ENCODE measurements around the gene BSCL2.
"Not testable (repeated sequence)": the region's sequence is repeated elsewhere in the genome, so short reads cannot be mapped to it uniquely, and the experiment has no call there.

The BSCL2 gene

GRCh38 chr11:62677714-62678113, 29.5 kb downstream of the BSCL2 start:
- Histone ChIP-seq H3K27ac (ENCODE audit: low read depth, low read length) (no peak overlapping the region), H3F3A (ENCODE audit: control insufficient read depth, insufficient read depth) (peaks cover 20% of the 10 kb centered on the region), H3K36me3 (ENCODE audit: control insufficient read depth, low read length) (peaks cover 47% of the 10 kb centered on the region)

GRCh38 chr11:62677156-62677555, 30.1 kb downstream of the BSCL2 start:
- TF ChIP-seq CTCF (IDR thresholded peaks at IDR 0.05; ENCODE audit: low read depth, low read length, poor library complexity, severe bottlenecking): no peak
- TF ChIP-seq EZH2phosphoT487 (IDR thresholded peaks at IDR 0.05; ENCODE audit: borderline replicate concordance, low read length): no peak
- no peak overlapping the region for H3K27ac ChIP-seq (ENCODE audit: low read depth, low read length)
- H3K9me2 ChIP-seq (replicated peaks; ENCODE audit: control insufficient read depth, low read length): no peaks in the 10 kb centered on the region
- H3K4me1 ChIP-seq (ENCODE audit: control insufficient read depth, low read length): peaks cover 55% of the 10 kb centered on the region
- H3K4me3 ChIP-seq (ENCODE audit: low read length): no peak overlapping the region
- peaks cover 20% of the 10 kb centered on the region for H3F3A ChIP-seq (ENCODE audit: control insufficient read depth, insufficient read depth)
- H3K4me2 ChIP-seq (ENCODE audit: low read length): peak overlapping the region; percentile 98; the same call in 1 of the 2 replicates
- H4K20me1 ChIP-seq (ENCODE audit: control insufficient read depth, insufficient read depth, low read depth, low read length): no peaks in the 10 kb centered on the region
- H3K36me3 ChIP-seq (ENCODE audit: control insufficient read depth, low read length): peaks cover 52% of the 10 kb centered on the region
- H3K9me3 ChIP-seq (ENCODE audit: control insufficient read depth, insufficient read depth, low read length): no peaks in the 10 kb centered on the region
- peaks cover 68% of the 10 kb centered on the region for H3K79me2 ChIP-seq (ENCODE audit: control insufficient read depth, low read length)
- no peaks in the 10 kb centered on the region for H3K27me3 ChIP-seq (ENCODE audit: control insufficient read depth, low read length)

More at GRCh38 chr11:62677714-62678113, 29.5 kb downstream of the BSCL2 start:
- H3K79me2 ChIP-seq (ENCODE audit: control insufficient read depth, low read length): peaks cover 62% of the 10 kb centered on the region
- no peaks in the 10 kb centered on the region for H3K9me2 ChIP-seq (replicated peaks; ENCODE audit: control insufficient read depth, low read length)
- H4K20me1 ChIP-seq (ENCODE audit: control insufficient read depth, insufficient read depth, low read depth, low read length): no peaks in the 10 kb centered on the region
- peaks cover 51% of the 10 kb centered on the region for H3K4me1 ChIP-seq (ENCODE audit: control insufficient read depth, low read length)
- peak overlapping the region; percentile 98 for H3K4me3 ChIP-seq (ENCODE audit: low read length)
- no peaks in the 10 kb centered on the region for H3K9me3 ChIP-seq (ENCODE audit: control insufficient read depth, insufficient read depth, low read length)
- TF ChIP-seq CTCF (IDR thresholded peaks at IDR 0.05; ENCODE audit: low read depth, low read length, poor library complexity, severe bottlenecking) (no peak), EZH2phosphoT487 (IDR thresholded peaks at IDR 0.05; ENCODE audit: borderline replicate concordance, low read length) (no peak)
- no peaks in the 10 kb centered on the region for H3K27me3 ChIP-seq (ENCODE audit: control insufficient read depth, low read length)
- H3K4me2 ChIP-seq (ENCODE audit: low read length): peak overlapping the region; percentile 98

- Histone ChIP-seq H3K4me1 (ENCODE audit: control insufficient read depth, low read length) (peaks cover 55% of the 10 kb centered on the region), H3K9me2 (replicated peaks; ENCODE audit: control insufficient read depth, low read length) (no peaks in the 10 kb centered on the region), H3K27me3 (ENCODE audit: control insufficient read depth, low read length) (no peaks in the 10 kb centered on the region), H4K20me1 (ENCODE audit: control insufficient read depth, insufficient read depth, low read depth, low read length) (no peaks in the 10 kb centered on the region), H3K9me3 (ENCODE audit: control insufficient read depth, insufficient read depth, low read length) (no peaks in the 10 kb centered on the region), H3K4me2 (ENCODE audit: low read length) (0 out of 2 replicates have a peak overlapping the region, but pooled peaks have one; percentile 98), H3K4me3 (ENCODE audit: low read length) (no peak overlapping the region), H3K36me3 (ENCODE audit: control insufficient read depth, low read length) (peaks cover 56% of the 10 kb centered on the region), H3F3A (ENCODE audit: control insufficient read depth, insufficient read depth) (peaks cover 20% of the 10 kb centered on the region), H3K27ac (ENCODE audit: low read depth, low read length) (no peak overlapping the region), H3K79me2 (ENCODE audit: control insufficient read depth, low read length) (peaks cover 73% of the 10 kb centered on the region)
- no peak for TF ChIP-seq EZH2phosphoT487 (IDR thresholded peaks at IDR 0.05; ENCODE audit: borderline replicate concordance, low read length)
- peak; percentile 18 for TF ChIP-seq CTCF (IDR thresholded peaks at IDR 0.05; ENCODE audit: low read depth, low read length, poor library complexity, severe bottlenecking)
Observed at GRCh38 chr11:62676698-62677097, 30.5 kb downstream of the BSCL2 start.

- not testable (repeated sequence) for H3K4me2 ChIP-seq (ENCODE audit: low read length); H3K27me3 ChIP-seq (ENCODE audit: control insufficient read depth, low read length); H3K4me3 ChIP-seq (ENCODE audit: low read length); H4K20me1 ChIP-seq (ENCODE audit: control insufficient read depth, insufficient read depth, low read depth, low read length); H3K9me3 ChIP-seq (ENCODE audit: control insufficient read depth, insufficient read depth, low read length); H3K27ac ChIP-seq (ENCODE audit: low read depth, low read length); H3K9me2 ChIP-seq (replicated peaks; ENCODE audit: control insufficient read depth, low read length)
- Histone ChIP-seq H3K79me2 (ENCODE audit: control insufficient read depth, low read length) (peaks cover 85% of the 10 kb centered on the region), H3K36me3 (ENCODE audit: control insufficient read depth, low read length) (peaks cover 66% of the 10 kb centered on the region), H3F3A (ENCODE audit: control insufficient read depth, insufficient read depth) (peaks cover 28% of the 10 kb centered on the region), H3K4me1 (ENCODE audit: control insufficient read depth, low read length) (peaks cover 53% of the 10 kb centered on the region)
Observed at GRCh38 chr11:62675415-62675814, 31.8 kb downstream of the BSCL2 start.
